ENCODE results near the gene ABCB11.

DNA sequence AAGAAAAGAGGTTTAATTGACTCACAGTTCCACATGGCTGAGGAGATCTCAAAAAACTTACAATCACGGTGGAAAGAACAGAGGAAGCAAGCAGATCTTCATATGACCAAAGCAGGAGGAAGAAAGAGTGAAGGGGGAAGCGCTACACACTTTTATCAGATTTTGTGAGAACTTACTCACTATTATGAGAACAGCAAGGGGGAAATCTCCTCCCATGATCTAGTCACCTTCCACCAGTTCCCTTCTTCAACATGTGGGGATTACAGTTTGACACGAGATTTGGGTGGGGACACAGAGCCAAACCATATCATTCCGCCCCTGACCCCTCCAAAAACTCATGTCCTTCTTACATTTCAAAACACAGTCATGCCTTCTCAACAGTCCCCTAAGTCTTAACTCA, 75.8 kb downstream of the ABCB11 start:
- TF ChIP-seq, protein P1, sequence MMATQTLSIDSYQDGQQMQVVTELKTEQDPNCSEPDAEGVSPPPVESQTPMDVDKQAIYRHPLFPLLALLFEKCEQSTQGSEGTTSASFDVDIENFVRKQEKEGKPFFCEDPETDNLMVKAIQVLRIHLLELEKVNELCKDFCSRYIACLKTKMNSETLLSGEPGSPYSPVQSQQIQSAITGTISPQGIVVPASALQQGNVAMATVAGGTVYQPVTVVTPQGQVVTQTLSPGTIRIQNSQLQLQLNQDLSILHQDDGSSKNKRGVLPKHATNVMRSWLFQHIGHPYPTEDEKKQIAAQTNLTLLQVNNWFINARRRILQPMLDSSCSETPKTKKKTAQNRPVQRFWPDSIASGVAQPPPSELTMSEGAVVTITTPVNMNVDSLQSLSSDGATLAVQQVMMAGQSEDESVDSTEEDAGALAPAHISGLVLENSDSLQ (IDR thresholded peaks at IDR 0.05): no peak
- no peak for TF ChIP-seq SP1 (IDR thresholded peaks at IDR 0.05)
- no peak for TF ChIP-seq ARNT (IDR thresholded peaks at IDR 0.05)
- no peak for TF ChIP-seq NFRKB (IDR thresholded peaks at IDR 0.05)
- TF ChIP-seq SUZ12 (IDR thresholded peaks at IDR 0.05): no peak
- no peak for TF ChIP-seq FOXM1 (IDR thresholded peaks at IDR 0.05; ENCODE audit: borderline replicate concordance)
- TF ChIP-seq CTBP1 (IDR thresholded peaks at IDR 0.05; ENCODE audit: borderline replicate concordance): no peak
- TF ChIP-seq FOXK2 (IDR thresholded peaks at IDR 0.05): no peak
- no peak for TF ChIP-seq ZNF384 (IDR thresholded peaks at IDR 0.05)
- TF ChIP-seq L3MBTL2 (conservative IDR thresholded peaks at IDR 0.05): no peak
- TF ChIP-seq BHLHE40 (IDR thresholded peaks at IDR 0.05; ENCODE audit: borderline replicate concordance): no peak

All from HEK293T (cell line).